HEK293 (cell line): Measurements from ENCODE around the gene MYL3.

Experiments used
- CTCF ChIA-PET: fragments of 350-600 bp; formaldehyde crosslinking; extraction: SDS; loops from one replicate; lab custom pipeline; 2021; ENCODE audit warnings: antibody characterized with exemption; lab: Yijun Ruan, JAX
- POLR2A ChIA-PET: fragments of 300-600 bp; formaldehyde crosslinking; extraction: SDS; loops from one replicate; lab custom pipeline; 2020; ENCODE audit warnings: antibody characterized with exemption, inconsistent platforms; lab: Yijun Ruan, JAX
- H3K27ac ChIP-seq: fragments of 200-500 bp; sonication (Bioruptor generic); 2 replicates; pipeline ENCODE4 v1.5.1; 2014; ENCODE audit warnings: low read depth, low read length, control low read depth, inconsistent platforms; ENCODE audit errors: extremely low read depth
- H3K36me3 ChIP-seq, 2 experiments: fragments of 200-500 bp in 1 of 2; sonication (Bioruptor generic) in 1 of 2; 1 replicate in 1 of 2; 2 replicates in 1 of 2; pipeline ENCODE4 v1.5.1; 2014 to 2017; ENCODE audit warnings: inconsistent platforms in 2 of 2, low read length in 2 of 2; ENCODE audit not compliant: control insufficient read depth in 2 of 2, insufficient read depth in 1 of 2
- H3K4me1 ChIP-seq: fragments of 200-500 bp; sonication (Bioruptor generic); 2 replicates; pipeline ENCODE4 v1.5.1; 2014; ENCODE audit warnings: mild to moderate bottlenecking, low read length, inconsistent platforms; ENCODE audit not compliant: control insufficient read depth, insufficient read depth
- H3K4me3 ChIP-seq: 2 replicates; pipeline ENCODE4 v1.5.1; 2011; ENCODE audit warnings: low read depth, mild to moderate bottlenecking, control low read depth, low read length, moderate library complexity
- H3K9me3 ChIP-seq: fragments of 200-500 bp; sonication (Bioruptor generic); 2 replicates; pipeline ENCODE4 v1.5.1; 2014; ENCODE audit warnings: low read depth, low read length, inconsistent platforms; ENCODE audit not compliant: control insufficient read depth, insufficient read depth
- BCL11A ChIP-seq: fragments of 450-650 bp; formaldehyde crosslinking; IDR thresholded peaks from 2 replicates; pipeline ENCODE4 v1.5.1; 2016; ENCODE audit warnings: low read depth, missing biosample characterization, missing genetic modification characterization
- IKZF3 ChIP-seq: fragments of 450-650 bp; IDR thresholded peaks from 2 replicates; pipeline ENCODE4 v1.5.0; 2018; ENCODE audit warnings: missing biosample characterization, mild to moderate bottlenecking, missing genetic modification characterization, moderate library complexity
- MEIS1 ChIP-seq: sonication (generic); formaldehyde crosslinking; IDR thresholded peaks from 2 replicates; pipeline ENCODE4 v1.8.1; 2022; ENCODE audit warnings: missing genetic modification reagents, mild to moderate bottlenecking, borderline replicate concordance
- MZF1 ChIP-seq: fragments of 450-650 bp; formaldehyde crosslinking; IDR thresholded peaks from 2 replicates; pipeline ENCODE4 v1.5.1; 2017; ENCODE audit warnings: missing biosample characterization, missing genetic modification characterization, borderline replicate concordance
- OVOL3 ChIP-seq: fragments of 450-650 bp; formaldehyde crosslinking; IDR thresholded peaks from 2 replicates; pipeline ENCODE4 v1.5.1; 2016; ENCODE audit warnings: missing biosample characterization, missing genetic modification characterization
- ZFHX2 ChIP-seq: fragments of 450-650 bp; formaldehyde crosslinking; conservative IDR thresholded peaks from 2 replicates; pipeline ENCODE4 v1.5.1; 2016; ENCODE audit warnings: missing biosample characterization, missing genetic modification characterization
- ZFP41 ChIP-seq: fragments of 450-650 bp; formaldehyde crosslinking; IDR thresholded peaks from 2 replicates; pipeline ENCODE4 v1.5.1; 2016; ENCODE audit warnings: missing biosample characterization, missing genetic modification characterization, borderline replicate concordance
- ZNF133 ChIP-seq: fragments of 450-650 bp; formaldehyde crosslinking; IDR thresholded peaks from 2 replicates; pipeline ENCODE4 v1.5.1; 2016; ENCODE audit warnings: missing biosample characterization, missing genetic modification characterization
- ZNF350 ChIP-seq: fragments of 450-650 bp; formaldehyde crosslinking; IDR thresholded peaks from 2 replicates; pipeline ENCODE4 v1.5.0; 2017; ENCODE audit warnings: missing biosample characterization, mild to moderate bottlenecking, missing genetic modification characterization
- ZNF366 ChIP-seq: fragments of 450-650 bp; formaldehyde crosslinking; conservative IDR thresholded peaks from 2 replicates; pipeline ENCODE4 v1.5.1; 2016; ENCODE audit warnings: missing biosample characterization, missing genetic modification characterization
- ZNF404 ChIP-seq: fragments of 450-650 bp; formaldehyde crosslinking; IDR thresholded peaks from 2 replicates; pipeline ENCODE4 v1.5.1; 2017; ENCODE audit warnings: missing biosample characterization, missing genetic modification characterization
- ZNF600 ChIP-seq: fragments of 450-650 bp; formaldehyde crosslinking; IDR thresholded peaks from 2 replicates; pipeline ENCODE4 v1.5.1; 2016; ENCODE audit warnings: missing biosample characterization, missing genetic modification characterization
- ZSCAN30 ChIP-seq: fragments of 450-650 bp; IDR thresholded peaks from 2 replicates; pipeline ENCODE4 v1.5.1; 2018; ENCODE audit warnings: missing biosample characterization, mild to moderate bottlenecking, missing genetic modification characterization, moderate library complexity
- TF ChIP-seq, protein P1 (sequence below): fragments of 450-650 bp; formaldehyde crosslinking; IDR thresholded peaks from 2 replicates; pipeline ENCODE4 v1.5.1; 2016; ENCODE audit warnings: missing biosample characterization, missing genetic modification characterization
- TF ChIP-seq, protein P2 (sequence below): fragments of 450-650 bp; formaldehyde crosslinking; optimal IDR thresholded peaks from 2 replicates; pipeline ENCODE3; 2016; ENCODE audit warnings: missing biosample characterization, mild to moderate bottlenecking, missing genetic modification characterization
- TF ChIP-seq, protein P3 (sequence below): fragments of 450-650 bp; formaldehyde crosslinking; IDR thresholded peaks from 2 replicates; pipeline ENCODE4 v1.5.1; 2016; ENCODE audit warnings: missing biosample characterization, missing genetic modification characterization

Gene MYL3

DNA sequence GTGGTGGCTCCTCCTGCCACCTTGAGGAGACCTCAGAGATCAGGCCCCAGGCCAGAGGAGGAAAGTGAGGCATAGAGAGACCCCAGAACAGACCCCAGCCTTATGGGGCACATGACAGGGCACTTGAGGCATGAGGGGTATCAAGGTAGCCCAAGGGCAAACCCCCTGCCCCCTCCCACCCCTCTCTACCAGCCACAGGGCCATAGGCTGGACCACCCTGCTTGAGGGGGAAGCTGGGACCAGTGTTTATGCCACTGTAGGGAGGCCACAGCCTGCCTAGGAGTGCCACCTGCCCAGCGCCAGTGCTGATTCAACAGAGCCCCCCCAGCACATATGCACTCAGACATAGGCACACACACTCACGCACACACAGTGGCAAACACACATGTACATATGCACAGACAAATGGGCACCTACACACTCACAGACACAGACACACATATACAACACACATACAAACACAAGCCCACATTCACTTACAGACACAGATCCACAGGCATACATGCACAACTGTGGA is 10.3 kb downstream of the MYL3 start:
- no peak overlapping the region for H3K4me3 ChIP-seq
- H3K27ac ChIP-seq, result no peak overlapping the region
- H3K36me3 ChIP-seq, result no peaks in the 10 kb centered on the region
- ChIA-PET CTCF (interaction anchor here (1.0 to 1.1 kb wide), 2 partner anchors 13 to 57 kb away, joined by 4 to 6 read pairs; no protein-coding TSS in a partner anchor), POLR2A (no interaction called here)
- H3K9me3 ChIP-seq, result no peaks in the 10 kb centered on the region
- TF ChIP-seq ZNF600 (tag by site-specific recombination), result no peak
- TF ChIP-seq OVOL3 (tag by site-specific recombination), result no peak
- H3K4me1 ChIP-seq, result no peaks in the 10 kb centered on the region

DNA sequence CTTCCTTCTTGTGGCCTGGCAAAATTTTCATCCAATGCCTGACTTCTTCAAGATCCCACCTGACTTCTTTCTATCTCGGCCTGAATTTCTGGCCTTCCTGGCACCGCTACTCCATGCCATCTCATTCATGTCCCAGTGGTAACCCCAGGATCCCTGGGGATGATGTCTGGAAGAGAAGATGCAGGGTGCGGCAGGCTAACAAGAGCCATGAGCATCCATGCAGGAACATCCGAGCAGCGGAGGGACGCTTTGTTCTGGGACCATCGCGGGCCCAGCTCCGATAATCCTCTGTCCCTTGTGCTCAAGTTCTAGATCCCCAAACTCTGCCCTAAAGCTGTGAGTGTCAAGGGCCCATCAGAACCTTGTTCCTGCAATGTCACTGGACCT is 10.9 kb downstream of the MYL3 start:
- TF ChIP-seq ZNF404 (tag by site-specific recombination), result no peak
- no peak for TF ChIP-seq ZNF350 (tag by site-specific recombination)
- no peak for TF ChIP-seq ZNF366
- no peak for TF ChIP-seq MZF1 (tag by site-specific recombination)
- TF ChIP-seq, protein P1, sequence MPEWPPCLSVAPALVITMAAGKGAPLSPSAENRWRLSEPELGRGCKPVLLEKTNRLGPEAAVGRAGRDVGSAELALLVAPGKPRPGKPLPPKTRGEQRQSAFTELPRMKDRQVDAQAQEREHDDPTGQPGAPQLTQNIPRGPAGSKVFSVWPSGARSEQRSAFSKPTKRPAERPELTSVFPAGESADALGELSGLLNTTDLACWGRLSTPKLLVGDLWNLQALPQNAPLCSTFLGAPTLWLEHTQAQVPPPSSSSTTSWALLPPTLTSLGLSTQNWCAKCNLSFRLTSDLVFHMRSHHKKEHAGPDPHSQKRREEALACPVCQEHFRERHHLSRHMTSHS (tag by site-specific recombination), result no peak
- no peak for TF ChIP-seq ZNF133 (tag by site-specific recombination)
- TF ChIP-seq ZNF600 (tag by site-specific recombination), result no peak
- TF ChIP-seq, protein P2, sequence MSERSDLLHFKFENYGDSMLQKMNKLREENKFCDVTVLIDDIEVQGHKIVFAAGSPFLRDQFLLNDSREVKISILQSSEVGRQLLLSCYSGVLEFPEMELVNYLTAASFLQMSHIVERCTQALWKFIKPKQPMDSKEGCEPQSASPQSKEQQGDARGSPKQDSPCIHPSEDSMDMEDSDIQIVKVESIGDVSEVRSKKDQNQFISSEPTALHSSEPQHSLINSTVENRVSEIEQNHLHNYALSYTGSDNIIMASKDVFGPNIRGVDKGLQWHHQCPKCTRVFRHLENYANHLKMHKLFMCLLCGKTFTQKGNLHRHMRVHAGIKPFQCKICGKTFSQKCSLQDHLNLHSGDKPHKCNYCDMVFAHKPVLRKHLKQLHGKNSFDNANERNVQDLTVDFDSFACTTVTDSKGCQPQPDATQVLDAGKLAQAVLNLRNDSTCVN, result no peak
- no peak for TF ChIP-seq MEIS1 (CRISPR knock-in tag)
- no peak for TF ChIP-seq ZSCAN30 (tag by site-specific recombination)
- TF ChIP-seq, protein P3, sequence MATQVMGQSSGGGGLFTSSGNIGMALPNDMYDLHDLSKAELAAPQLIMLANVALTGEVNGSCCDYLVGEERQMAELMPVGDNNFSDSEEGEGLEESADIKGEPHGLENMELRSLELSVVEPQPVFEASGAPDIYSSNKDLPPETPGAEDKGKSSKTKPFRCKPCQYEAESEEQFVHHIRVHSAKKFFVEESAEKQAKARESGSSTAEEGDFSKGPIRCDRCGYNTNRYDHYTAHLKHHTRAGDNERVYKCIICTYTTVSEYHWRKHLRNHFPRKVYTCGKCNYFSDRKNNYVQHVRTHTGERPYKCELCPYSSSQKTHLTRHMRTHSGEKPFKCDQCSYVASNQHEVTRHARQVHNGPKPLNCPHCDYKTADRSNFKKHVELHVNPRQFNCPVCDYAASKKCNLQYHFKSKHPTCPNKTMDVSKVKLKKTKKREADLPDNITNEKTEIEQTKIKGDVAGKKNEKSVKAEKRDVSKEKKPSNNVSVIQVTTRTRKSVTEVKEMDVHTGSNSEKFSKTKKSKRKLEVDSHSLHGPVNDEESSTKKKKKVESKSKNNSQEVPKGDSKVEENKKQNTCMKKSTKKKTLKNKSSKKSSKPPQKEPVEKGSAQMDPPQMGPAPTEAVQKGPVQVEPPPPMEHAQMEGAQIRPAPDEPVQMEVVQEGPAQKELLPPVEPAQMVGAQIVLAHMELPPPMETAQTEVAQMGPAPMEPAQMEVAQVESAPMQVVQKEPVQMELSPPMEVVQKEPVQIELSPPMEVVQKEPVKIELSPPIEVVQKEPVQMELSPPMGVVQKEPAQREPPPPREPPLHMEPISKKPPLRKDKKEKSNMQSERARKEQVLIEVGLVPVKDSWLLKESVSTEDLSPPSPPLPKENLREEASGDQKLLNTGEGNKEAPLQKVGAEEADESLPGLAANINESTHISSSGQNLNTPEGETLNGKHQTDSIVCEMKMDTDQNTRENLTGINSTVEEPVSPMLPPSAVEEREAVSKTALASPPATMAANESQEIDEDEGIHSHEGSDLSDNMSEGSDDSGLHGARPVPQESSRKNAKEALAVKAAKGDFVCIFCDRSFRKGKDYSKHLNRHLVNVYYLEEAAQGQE (tag by site-specific recombination), result no peak
- no peak for TF ChIP-seq ZFHX2 (tag by site-specific recombination)
- no peak for TF ChIP-seq BCL11A
- no peak for TF ChIP-seq IKZF3 (tag by site-specific recombination)
- TF ChIP-seq ZFP41 (tag by site-specific recombination), result no peak
- no peaks in the 10 kb centered on the region for H3K9me3 ChIP-seq
- no peaks in the 10 kb centered on the region for H3K4me1 ChIP-seq
- CTCF ChIA-PET, result interaction anchor here (1.0 kb wide), 1 partner anchor 57 kb away, joined by 4 read pairs; no protein-coding TSS in a partner anchor
- H3K27ac ChIP-seq, result no peak overlapping the region
- POLR2A ChIA-PET, result no interaction called here
- no peak overlapping the region for H3K4me3 ChIP-seq
- H3K36me3 ChIP-seq, result no peaks in the 10 kb centered on the region
